Lower lobe of right lung (tissue), 2 donors: ENCODE data around the gene AGBL1. TPM values are rescaled to one million over a fixed set of nuclear protein-coding genes. Genes with fewer than 3 reads are reported as not detected.

Experiments
- ATAC-seq, 2 donors: fragments of 200-7000 bp; cut with Tn5 transposase; one replicate each; pipeline ENCODE4 v1.9.1; 2020 to 2022; ENCODE audit warnings: mild to moderate bottlenecking in 2 of 2, moderate library complexity in 2 of 2
- DNase-seq: peaks from one replicate; pipeline ENCODE4 v3.0.0-alpha.2; 2020
- H3K27ac ChIP-seq: fragments of 200-600 bp; one replicate; pipeline ENCODE4 v1.8.0; 2022
- H3K27me3 ChIP-seq: fragments of 200-600 bp; one replicate; pipeline ENCODE4 v1.8.0; 2022; ENCODE audit warnings: low read depth
- H3K36me3 ChIP-seq: fragments of 200-600 bp; one replicate; pipeline ENCODE4 v1.8.0; 2022; ENCODE audit warnings: mild to moderate bottlenecking
- H3K4me1 ChIP-seq: fragments of 200-600 bp; one replicate; pipeline ENCODE4 v1.8.0; 2022
- H3K4me3 ChIP-seq: fragments of 200-600 bp; one replicate; pipeline ENCODE4 v1.8.0; 2022; ENCODE audit warnings: mild to moderate bottlenecking
- H3K9me3 ChIP-seq: fragments of 200-600 bp; one replicate; pipeline ENCODE4 v1.8.0; 2022
- CTCF ChIP-seq: fragments of 200-600 bp; IDR thresholded peaks from one replicate; pipeline ENCODE4 v1.8.0; 2022; ENCODE audit warnings: antibody characterized with exemption, mild to moderate bottlenecking
- intact Hi-C: fragments of 100-400 bp; cut with DNase I; formaldehyde crosslinking; loops from one replicate; pipeline ENCODE4 v1.11.0; 2022
- total RNA-seq: library from RNA; stranded (reverse); fragmentation: NEBNext Ultra II Directional; extraction: Animal tissue kit (Norgen Biotek cat#: 25700); gene quantifications from one replicate; pipeline ENCODE4 v1.2.1, GENCODE V29; 2021
- donor health status: DM: no; HTN: yes; CAD: no; lungs with severe emphysema.

Gene AGBL1
- total RNA-seq, 1 donor from 2014 or later: 12.0 TPM

GRCh38 chr15:86700864-86701610, 621.4 kb downstream of the AGBL1 start:
- intact Hi-C loops: no loop called here
- no peak for ATAC-seq

DNA sequence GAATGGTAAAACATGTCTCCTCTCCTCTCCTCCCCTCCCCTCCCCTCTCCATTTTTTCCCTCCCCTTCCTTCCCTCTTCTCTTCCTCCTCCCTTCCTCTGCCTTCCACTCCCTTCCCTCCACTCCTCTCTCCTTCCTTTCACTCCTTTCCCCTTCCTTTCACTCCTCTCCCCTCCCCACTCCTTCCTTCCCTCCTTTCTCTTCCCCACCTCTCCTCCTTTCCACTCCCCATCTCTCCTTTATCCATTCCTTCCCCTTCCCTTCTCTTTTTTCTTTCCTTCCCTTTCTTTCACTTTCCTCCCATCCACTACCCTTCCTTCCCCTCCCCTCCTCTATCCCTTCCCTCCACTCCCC, 621.9 kb downstream of the AGBL1 start:
- TF ChIP-seq CTCF: no peak

More at GRCh38 chr15:86700864-86701610, 621.4 kb downstream of the AGBL1 start:
- Histone ChIP-seq H3K27ac (no peak overlapping the region), H3K36me3 (no peaks in the 10 kb centered on the region), H3K4me1 (no peaks in the 10 kb centered on the region), H3K27me3 (no peaks in the 10 kb centered on the region), H3K9me3 (no peaks in the 10 kb centered on the region), H3K4me3 (no peak overlapping the region)
- DNase-seq: no peak
- TF ChIP-seq CTCF: no peak

GRCh38 chr15:86706813-86707212, 627.1 kb downstream of the AGBL1 start:
- no peak for DNase-seq
- Histone ChIP-seq H3K4me1 (no peaks in the 10 kb centered on the region), H3K4me3 (no peak overlapping the region), H3K36me3 (no peaks in the 10 kb centered on the region), H3K27me3 (no peaks in the 10 kb centered on the region), H3K27ac (no peak overlapping the region), H3K9me3 (no peaks in the 10 kb centered on the region)
- intact Hi-C loops: no loop called here
- no peak for TF ChIP-seq CTCF
- no peak for ATAC-seq

More for the DNA sequence above, 621.9 kb downstream of the AGBL1 start:
- ATAC-seq: no peak
- Histone ChIP-seq H3K27ac (no peak overlapping the region), H3K4me3 (no peak overlapping the region), H3K36me3 (no peaks in the 10 kb centered on the region), H3K27me3 (no peaks in the 10 kb centered on the region), H3K4me1 (no peaks in the 10 kb centered on the region), H3K9me3 (no peaks in the 10 kb centered on the region)
- DNase-seq: no peak
- intact Hi-C loops: no loop called here

- no peaks in the 10 kb centered on the region for H3K9me3 ChIP-seq
- no peak for TF ChIP-seq CTCF
- H3K4me1 ChIP-seq: no peaks in the 10 kb centered on the region
- no peaks in the 10 kb centered on the region for H3K36me3 ChIP-seq
- ATAC-seq (no peak), DNase-seq (no peak)
- intact Hi-C loops: no loop called here
- no peak overlapping the region for H3K27ac ChIP-seq
- H3K4me3 ChIP-seq: no peak overlapping the region
- H3K27me3 ChIP-seq: no peaks in the 10 kb centered on the region
Measured at GRCh38 chr15:86711476-86711875, 631.8 kb downstream of the AGBL1 start.

GRCh38 chr15:86714241-86714640, 634.6 kb downstream of the AGBL1 start:
- no peaks in the 10 kb centered on the region for H3K9me3 ChIP-seq
- H3K36me3 ChIP-seq: no peaks in the 10 kb centered on the region
- ATAC-seq: no peak
- DNase-seq: no peak
- intact Hi-C loops: no loop called here
- H3K27me3 ChIP-seq: no peaks in the 10 kb centered on the region
- no peaks in the 10 kb centered on the region for H3K4me1 ChIP-seq
- TF ChIP-seq CTCF: no peak
- no peak overlapping the region for H3K27ac ChIP-seq
- no peak overlapping the region for H3K4me3 ChIP-seq
